Measurements from ENCODE around the gene TMEM184B.
"Not testable (repeated sequence)": the region's sequence is repeated elsewhere in the genome, so short reads cannot be mapped to it uniquely, and the experiment has no call there.

The TMEM184B gene

GRCh38 chr22:38190581-38190980 lies 82.2 kb downstream of the TMEM184B start:
- no CpG with 5 or more reads among the region's 6 CpGs for WGBS (ENCODE audit: insufficient coverage, insufficient read length)
- Histone ChIP-seq H3K4me1 (ENCODE audit: control insufficient read depth, insufficient read depth, low read length) (peaks cover 1% of the 10 kb centered on the region; the same call in 1 of the 2 replicates), H3K36me3 (ENCODE audit: control insufficient read depth, insufficient read depth, low read length) (no peaks in the 10 kb centered on the region), H3K27ac (ENCODE audit: low read length) (no peak overlapping the region), H3K9me3 (ENCODE audit: control insufficient read depth, insufficient read depth, low read length) (no peaks in the 10 kb centered on the region), H3K4me3 (ENCODE audit: low read length) (no peak overlapping the region), H3K27me3 (ENCODE audit: control insufficient read depth, insufficient read depth, low read length) (no peaks in the 10 kb centered on the region)
- DNase-seq (ENCODE audit: low read depth, low spot score), result no peak

DNA sequence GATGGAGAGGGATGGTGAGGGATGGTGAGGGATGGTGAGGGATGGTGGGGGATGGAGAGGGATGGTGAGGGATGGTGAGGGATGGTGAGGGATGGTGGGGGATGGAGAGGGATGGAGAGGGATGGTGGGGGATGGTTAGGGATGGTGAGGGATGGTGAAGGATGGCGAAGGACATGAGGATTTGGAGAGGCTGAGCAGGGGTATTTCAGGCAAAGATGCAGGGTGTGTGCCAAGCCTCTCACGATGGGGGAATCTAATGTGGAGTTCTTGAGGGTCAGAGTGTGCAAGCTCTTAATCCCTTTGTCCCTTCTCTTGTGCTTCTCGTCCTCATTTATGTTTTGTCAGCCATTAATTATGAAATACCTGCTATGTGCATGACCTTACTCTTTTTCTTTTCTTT lies 83.7 kb downstream of the TMEM184B start:
- Histone ChIP-seq H3K4me1 (ENCODE audit: control insufficient read depth, insufficient read depth, low read length) (no peaks in the 10 kb centered on the region), H3K4me3 (ENCODE audit: low read length) (no peak overlapping the region), H3K27me3 (ENCODE audit: control insufficient read depth, insufficient read depth, low read length) (no peaks in the 10 kb centered on the region), H3K36me3 (ENCODE audit: control insufficient read depth, insufficient read depth, low read length) (no peaks in the 10 kb centered on the region), H3K27ac (ENCODE audit: low read length) (no peak overlapping the region), H3K9me3 (ENCODE audit: control insufficient read depth, insufficient read depth, low read length) (no peaks in the 10 kb centered on the region)
- 100% methylated on average over 1 of the region's 3 CpGs for WGBS (ENCODE audit: insufficient coverage, insufficient read length)
- DNase-seq (ENCODE audit: low read depth, low spot score), result no peak

- Histone ChIP-seq H3K9me3 (ENCODE audit: control insufficient read depth, insufficient read depth, low read length) (no peaks in the 10 kb centered on the region), H3K4me3 (ENCODE audit: low read length) (no peak overlapping the region), H3K27me3 (ENCODE audit: control insufficient read depth, insufficient read depth, low read length) (no peaks in the 10 kb centered on the region), H3K4me1 (ENCODE audit: control insufficient read depth, insufficient read depth, low read length) (no peaks in the 10 kb centered on the region), H3K27ac (ENCODE audit: low read length) (no peak overlapping the region), H3K36me3 (ENCODE audit: control insufficient read depth, insufficient read depth, low read length) (no peaks in the 10 kb centered on the region)
- no CpG with 5 or more reads among the region's 10 CpGs for WGBS (ENCODE audit: insufficient coverage, insufficient read length)
- no peak for DNase-seq (ENCODE audit: low read depth, low spot score)
Measured at GRCh38 chr22:38187413-38188212, 85.2 kb downstream of the TMEM184B start.

- Histone ChIP-seq H3K4me1 (ENCODE audit: control insufficient read depth, insufficient read depth, low read length) (no peaks in the 10 kb centered on the region), H3K4me3 (ENCODE audit: low read length) (no peak overlapping the region), H3K36me3 (ENCODE audit: control insufficient read depth, insufficient read depth, low read length) (no peaks in the 10 kb centered on the region), H3K9me3 (ENCODE audit: control insufficient read depth, insufficient read depth, low read length) (no peaks in the 10 kb centered on the region), H3K27me3 (ENCODE audit: control insufficient read depth, insufficient read depth, low read length) (no peaks in the 10 kb centered on the region), H3K27ac (ENCODE audit: low read length) (no peak overlapping the region)
- DNase-seq (ENCODE audit: low read depth, low spot score), result no peak
- WGBS (ENCODE audit: insufficient coverage, insufficient read length), result 100% methylated on average over 1 of the region's 5 CpGs
Measured at GRCh38 chr22:38186429-38186828, 86.4 kb downstream of the TMEM184B start.

DNA sequence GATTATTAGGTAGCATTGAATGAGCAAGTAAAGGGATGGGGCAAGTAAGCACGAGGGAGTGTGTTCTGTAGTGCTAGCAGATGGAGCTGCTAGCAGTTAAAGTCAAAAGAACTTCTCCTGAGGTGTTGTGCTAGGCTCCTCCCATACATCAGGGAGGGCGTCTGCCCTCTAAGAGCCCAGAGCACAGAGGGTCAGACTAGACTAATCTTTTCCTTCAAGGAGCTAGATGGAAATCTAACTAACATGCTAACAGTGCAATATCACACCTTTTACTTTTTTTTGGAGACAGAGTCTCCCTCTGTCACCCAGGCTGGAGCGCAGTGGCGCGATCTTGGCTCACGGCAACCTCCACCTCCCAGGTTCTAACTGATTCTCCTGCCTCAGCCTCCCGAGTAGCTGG lies 88.0 kb downstream of the TMEM184B start:
- Histone ChIP-seq H3K4me3 (ENCODE audit: low read length) (no peak overlapping the region), H3K9me3 (ENCODE audit: control insufficient read depth, insufficient read depth, low read length) (no peaks in the 10 kb centered on the region), H3K4me1 (ENCODE audit: control insufficient read depth, insufficient read depth, low read length) (peaks cover 6% of the 10 kb centered on the region), H3K27me3 (ENCODE audit: control insufficient read depth, insufficient read depth, low read length) (no peaks in the 10 kb centered on the region), H3K27ac (ENCODE audit: low read length) (no peak overlapping the region), H3K36me3 (ENCODE audit: control insufficient read depth, insufficient read depth, low read length) (no peaks in the 10 kb centered on the region)
- no peak for DNase-seq (ENCODE audit: low read depth, low spot score)
- WGBS (ENCODE audit: insufficient coverage, insufficient read length), result no CpG with 5 or more reads among the region's 7 CpGs

- peak; percentile 97 for DNase-seq (ENCODE audit: low read depth, low spot score)
- H3K4me1 ChIP-seq (ENCODE audit: control insufficient read depth, insufficient read depth, low read length), result peaks cover 6% of the 10 kb centered on the region
- no peaks in the 10 kb centered on the region for H3K27me3 ChIP-seq (ENCODE audit: control insufficient read depth, insufficient read depth, low read length)
- no peak within 1 kb of the TSS for H3K27ac ChIP-seq (ENCODE audit: low read length)
- H3K36me3 ChIP-seq (ENCODE audit: control insufficient read depth, insufficient read depth, low read length), result no peaks in the 10 kb centered on the region
- no CpG with 5 or more reads among the region's 48 CpGs for whole genome bisulfite sequencing (ENCODE audit: insufficient coverage, insufficient read length)
- H3K4me3 ChIP-seq (ENCODE audit: low read length), result peak within 1 kb of the TSS; percentile 42; the same call in 1 of the 2 replicates
- H3K9me3 ChIP-seq (ENCODE audit: control insufficient read depth, insufficient read depth, low read length), result no peaks in the 10 kb centered on the region
Measured at GRCh38 chr22:38181453-38182200, 91.2 kb downstream of the TMEM184B start, which contains the start of gene PLA2G6. TSS of gene PLA2G6 (minus strand) at chr22:38181830. CDS start at chr22:38169426, 12,404 bp downstream.

DNA sequence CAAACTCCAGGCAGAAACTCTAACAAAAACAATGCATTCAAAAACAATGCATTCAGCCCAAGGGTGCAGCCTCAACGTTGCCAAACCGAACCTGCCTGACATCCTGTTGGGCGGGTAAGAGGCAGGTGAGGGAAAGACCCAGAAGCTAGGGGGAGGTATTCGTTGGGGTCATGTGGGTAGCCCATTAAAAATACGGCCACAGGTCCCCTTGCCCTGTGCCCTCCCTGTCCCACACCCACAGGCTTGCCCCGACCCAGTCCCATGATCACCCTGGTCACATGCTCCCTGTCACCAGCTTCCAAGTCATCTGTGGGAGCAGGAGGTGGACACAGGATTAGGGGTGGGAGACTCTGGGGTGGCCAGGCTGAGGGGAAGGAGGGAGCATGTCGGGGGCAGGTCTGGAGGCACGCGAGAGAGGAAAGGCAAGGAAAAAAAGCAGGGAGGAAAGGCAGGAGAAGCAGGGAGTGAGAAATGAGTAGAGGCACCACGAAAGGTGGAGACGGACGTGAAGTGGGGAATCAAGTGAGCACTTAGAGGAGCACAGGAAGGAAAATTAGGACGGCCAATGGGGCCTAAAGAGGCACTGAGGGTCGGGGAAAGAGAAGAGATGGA lies 91.9 kb downstream of the TMEM184B start:
- no peak for DNase-seq (ENCODE audit: low read depth, low spot score)
- Histone ChIP-seq H3K4me1 (ENCODE audit: control insufficient read depth, insufficient read depth, low read length) (peaks cover 6% of the 10 kb centered on the region), H3K27ac (ENCODE audit: low read length) (no peak overlapping the region), H3K36me3 (ENCODE audit: control insufficient read depth, insufficient read depth, low read length) (no peaks in the 10 kb centered on the region), H3K4me3 (ENCODE audit: low read length) (peak overlapping the region; percentile 42; the same call in 1 of the 2 replicates), H3K9me3 (ENCODE audit: control insufficient read depth, insufficient read depth, low read length) (no peaks in the 10 kb centered on the region), H3K27me3 (ENCODE audit: control insufficient read depth, insufficient read depth, low read length) (no peaks in the 10 kb centered on the region)
- no CpG with 5 or more reads among the region's 14 CpGs for WGBS (ENCODE audit: insufficient coverage, insufficient read length)

- H3K27ac ChIP-seq (ENCODE audit: low read length); H3K4me3 ChIP-seq (ENCODE audit: low read length); H3K9me3 ChIP-seq (ENCODE audit: control insufficient read depth, insufficient read depth, low read length); H3K36me3 ChIP-seq (ENCODE audit: control insufficient read depth, insufficient read depth, low read length); DNase-seq (ENCODE audit: low read depth, low spot score); H3K27me3 ChIP-seq (ENCODE audit: control insufficient read depth, insufficient read depth, low read length); H3K4me1 ChIP-seq (ENCODE audit: control insufficient read depth, insufficient read depth, low read length): not testable (repeated sequence)
- no CpG with 5 or more reads among the region's 7 CpGs for WGBS (ENCODE audit: insufficient coverage, insufficient read length)
Measured at GRCh38 chr22:38178605-38178937, 94.2 kb downstream of the TMEM184B start.

DNA sequence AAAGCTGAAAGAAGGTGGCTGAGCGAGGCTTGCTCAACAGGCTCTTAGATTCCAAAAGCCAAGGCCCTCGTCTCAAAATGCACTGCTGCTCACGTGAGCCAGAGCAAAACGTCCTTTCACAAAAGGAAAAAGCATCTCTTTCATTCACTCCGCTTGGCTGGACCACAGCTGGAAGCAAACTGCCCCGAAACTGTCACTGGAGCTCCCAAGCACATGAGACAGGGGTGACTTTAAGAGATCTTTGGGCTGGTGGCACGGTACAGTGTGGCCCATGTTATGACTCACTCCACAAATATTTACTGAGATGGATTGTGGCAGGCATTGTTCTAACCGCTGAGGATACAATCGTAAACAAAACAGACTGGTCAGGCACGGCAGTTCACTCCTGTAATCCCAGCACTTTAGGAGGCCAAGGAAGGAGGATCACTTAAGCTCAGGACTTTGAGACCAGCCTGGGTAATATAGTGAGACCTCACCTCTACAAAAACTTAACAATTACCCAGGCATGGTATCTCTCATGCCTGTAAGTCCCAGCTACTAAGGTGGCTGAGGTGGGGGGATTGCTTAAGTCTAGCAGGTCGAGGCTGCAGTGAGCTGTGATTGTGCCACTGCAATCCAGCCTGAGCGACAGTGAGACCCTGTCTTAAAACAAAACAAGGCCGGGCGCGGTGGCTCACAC lies 94.7 kb downstream of the TMEM184B start:
- no peak for DNase-seq (ENCODE audit: low read depth, low spot score)
- H3K4me1 ChIP-seq (ENCODE audit: control insufficient read depth, insufficient read depth, low read length), result peaks cover 8% of the 10 kb centered on the region
- H3K36me3 ChIP-seq (ENCODE audit: control insufficient read depth, insufficient read depth, low read length), result no peaks in the 10 kb centered on the region
- no peaks in the 10 kb centered on the region for H3K27me3 ChIP-seq (ENCODE audit: control insufficient read depth, insufficient read depth, low read length)
- H3K4me3 ChIP-seq (ENCODE audit: low read length), result no peak overlapping the region
- no peak overlapping the region for H3K27ac ChIP-seq (ENCODE audit: low read length)
- WGBS (ENCODE audit: insufficient coverage, insufficient read length), result no CpG with 5 or more reads among the region's 15 CpGs
- H3K9me3 ChIP-seq (ENCODE audit: control insufficient read depth, insufficient read depth, low read length), result no peaks in the 10 kb centered on the region

GRCh38 chr22:38177571-38177925 lies 95.3 kb downstream of the TMEM184B start:
- not testable (repeated sequence) for H3K4me3 ChIP-seq (ENCODE audit: low read length); H3K27ac ChIP-seq (ENCODE audit: low read length); H3K27me3 ChIP-seq (ENCODE audit: control insufficient read depth, insufficient read depth, low read length); H3K4me1 ChIP-seq (ENCODE audit: control insufficient read depth, insufficient read depth, low read length); H3K36me3 ChIP-seq (ENCODE audit: control insufficient read depth, insufficient read depth, low read length); DNase-seq (ENCODE audit: low read depth, low spot score); H3K9me3 ChIP-seq (ENCODE audit: control insufficient read depth, insufficient read depth, low read length)
- WGBS (ENCODE audit: insufficient coverage, insufficient read length), result no CpG with 5 or more reads among the region's 9 CpGs
